NCI-H187 treated with DMSO at 0.1 percent for 48 hours (cell line): ENCODE measurements around the gene GHRHR.

Source experiments
- DNase-seq: peaks from one replicate; lab custom pipeline; 2025; lab: John Stamatoyannopoulos, UW

GHRHR gene

GRCh38 chr7:31004393-31004792 is 40.6 kb downstream of the GHRHR start:
- no peak for DNase-seq

GRCh38 chr7:31006857-31007256 is 43.1 kb downstream of the GHRHR start:
- DNase-seq: no peak

GRCh38 chr7:31007634-31008033 is 43.9 kb downstream of the GHRHR start:
- no peak for DNase-seq

GRCh38 chr7:31014826-31015225 is 51.1 kb downstream of the GHRHR start:
- DNase-seq: no peak

GRCh38 chr7:31017032-31017675 is 53.4 kb downstream of the GHRHR start:
- DNase-seq: no peak

GRCh38 chr7:31017721-31018120 is 54.0 kb downstream of the GHRHR start:
- no peak for DNase-seq

GRCh38 chr7:31019509-31019908 is 55.8 kb downstream of the GHRHR start:
- no peak for DNase-seq

GRCh38 chr7:31020161-31020560 is 56.4 kb downstream of the GHRHR start:
- DNase-seq: no peak

- no peak for DNase-seq
Measured at GRCh38 chr7:31020652-31021051, 56.9 kb downstream of the GHRHR start.

GRCh38 chr7:31022117-31022516 is 58.4 kb downstream of the GHRHR start:
- DNase-seq: no peak

GRCh38 chr7:31022726-31023125 is 59.0 kb downstream of the GHRHR start:
- no peak for DNase-seq

- DNase-seq: no peak
Measured at GRCh38 chr7:31023877-31024276, 60.1 kb downstream of the GHRHR start.

- DNase-seq: no peak
Measured at GRCh38 chr7:31027161-31027965, 63.6 kb downstream of the GHRHR start.

GRCh38 chr7:31028006-31028405 is 64.3 kb downstream of the GHRHR start:
- no peak for DNase-seq

- DNase-seq: no peak
Measured at GRCh38 chr7:31028417-31028992, 64.8 kb downstream of the GHRHR start.
